A172 (cell line): ENCODE data around the gene MRGPRX2. TPM values are rescaled to one million over a fixed set of nuclear protein-coding genes. Genes with fewer than 3 reads are reported as not detected.

Experiments
- total RNA-seq: library from RNA; depleted of rRNA; stranded (reverse); fragments of >200 nt; shearing (Covaris generic); gene quantifications from 2 replicates; pipeline ENCODE4 v1.2.3, GENCODE V29; 2014; rRNA removed

The MRGPRX2 gene
- total RNA-seq, 1 experiment from 2014 or later, result not detected

Other genes starting within 250 kb of the MRGPRX2 start
- not detected in 2 replicates for gene MRGPRX1, start 121.3 kb downstream of the MRGPRX2 start, total RNA-seq
- gene ZDHHC13, start 56.5 kb upstream of the MRGPRX2 start, total RNA-seq, result 37.5 and 37.6 TPM in 2 replicates
- not detected in 2 replicates for gene CSRP3, start 141.3 kb upstream of the MRGPRX2 start, total RNA-seq
- gene E2F8, start 180.2 kb upstream of the MRGPRX2 start, total RNA-seq, result 6.5 and 8.2 TPM in 2 replicates